Chondrocyte (in vitro differentiated cells): ENCODE measurements around the gene GNB2. TPM values are rescaled to one million over a fixed set of nuclear protein-coding genes. Genes with fewer than 3 reads are reported as not detected.

ENCODE experiments used
- DNase-seq: peaks from one replicate; pipeline ENCODE4 v3.0.0; 2021; ENCODE audit warnings: mixed read lengths, low spot score
- H3K27ac Mint-ChIP-seq: one replicate; pipeline ENCODE4 v1.8.0; 2021; ENCODE audit warnings: mild to moderate bottlenecking, moderate library complexity, mixed read lengths; ENCODE audit not compliant: unreplicated experiment
- H3K27me3 Mint-ChIP-seq: 2 replicates; pipeline ENCODE4 v1.8.0; 2021; ENCODE audit warnings: low read depth, mixed read lengths
- H3K36me3 Mint-ChIP-seq: 2 replicates; pipeline ENCODE4 v1.8.0; 2021; ENCODE audit warnings: low read depth, mixed read lengths
- H3K4me1 Mint-ChIP-seq: 2 replicates; pipeline ENCODE4 v1.8.0; 2021; ENCODE audit warnings: low read depth, mild to moderate bottlenecking, mixed read lengths
- H3K4me3 Mint-ChIP-seq: one replicate; pipeline ENCODE4 v1.8.0; 2021; ENCODE audit warnings: mild to moderate bottlenecking, moderate library complexity, mixed read lengths; ENCODE audit not compliant: unreplicated experiment
- H3K9me3 Mint-ChIP-seq: 2 replicates; pipeline ENCODE4 v1.8.0; 2021; ENCODE audit warnings: low read depth, mixed read lengths
- total RNA-seq: library from RNA; stranded (reverse); gene quantifications from 3 replicates; pipeline ENCODE4 v1.2.1, GENCODE V29; 2021
- TF ChIP-seq, protein P1 (sequence below): fragments of 200-600 bp; sonication (generic); IDR thresholded peaks from 2 replicates; pipeline ENCODE4 v1.5.0; 2021; ENCODE audit warnings: antibody characterized with exemption, mild to moderate bottlenecking, moderate library complexity

GNB2 gene
- total RNA-seq, 1 donor from 2014 or later, result 202 TPM

DNA sequence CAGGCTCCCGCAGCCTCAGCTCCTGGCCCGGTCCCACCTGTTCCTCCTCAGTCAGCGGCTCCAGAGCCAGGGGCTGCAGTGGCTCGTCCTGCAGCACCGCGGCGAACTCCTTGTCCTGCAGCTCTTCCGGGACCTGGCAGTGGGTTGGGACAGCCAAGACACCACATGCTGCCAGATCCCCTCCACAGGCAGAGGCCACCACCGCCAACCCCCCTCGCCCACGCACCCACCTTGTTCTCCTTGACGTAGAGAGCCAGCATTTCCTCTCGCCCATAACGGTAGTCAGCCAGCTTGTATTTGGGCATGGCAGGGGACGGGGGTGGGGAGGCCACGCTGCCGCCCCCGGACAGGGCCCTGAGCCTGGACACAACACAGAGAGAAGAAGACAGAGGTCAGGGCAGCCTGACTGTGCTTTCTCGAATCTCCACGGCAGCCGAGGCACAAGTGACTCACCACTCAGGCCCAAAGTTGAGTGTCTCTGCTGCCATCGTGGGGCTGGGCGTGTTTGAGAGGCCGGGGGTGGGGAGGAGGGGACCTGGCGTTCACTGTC lies 14.3 kb downstream of the GNB2 start:
- no peaks in the 10 kb centered on the region for H3K9me3 Mint-ChIP-seq
- peaks cover 8% of the 10 kb centered on the region for H3K36me3 Mint-ChIP-seq
- H3K4me3 Mint-ChIP-seq, result no peak overlapping the region
- H3K4me1 Mint-ChIP-seq, result peaks cover 14% of the 10 kb centered on the region
- no peaks in the 10 kb centered on the region for H3K27me3 Mint-ChIP-seq
- TF ChIP-seq, protein P1, sequence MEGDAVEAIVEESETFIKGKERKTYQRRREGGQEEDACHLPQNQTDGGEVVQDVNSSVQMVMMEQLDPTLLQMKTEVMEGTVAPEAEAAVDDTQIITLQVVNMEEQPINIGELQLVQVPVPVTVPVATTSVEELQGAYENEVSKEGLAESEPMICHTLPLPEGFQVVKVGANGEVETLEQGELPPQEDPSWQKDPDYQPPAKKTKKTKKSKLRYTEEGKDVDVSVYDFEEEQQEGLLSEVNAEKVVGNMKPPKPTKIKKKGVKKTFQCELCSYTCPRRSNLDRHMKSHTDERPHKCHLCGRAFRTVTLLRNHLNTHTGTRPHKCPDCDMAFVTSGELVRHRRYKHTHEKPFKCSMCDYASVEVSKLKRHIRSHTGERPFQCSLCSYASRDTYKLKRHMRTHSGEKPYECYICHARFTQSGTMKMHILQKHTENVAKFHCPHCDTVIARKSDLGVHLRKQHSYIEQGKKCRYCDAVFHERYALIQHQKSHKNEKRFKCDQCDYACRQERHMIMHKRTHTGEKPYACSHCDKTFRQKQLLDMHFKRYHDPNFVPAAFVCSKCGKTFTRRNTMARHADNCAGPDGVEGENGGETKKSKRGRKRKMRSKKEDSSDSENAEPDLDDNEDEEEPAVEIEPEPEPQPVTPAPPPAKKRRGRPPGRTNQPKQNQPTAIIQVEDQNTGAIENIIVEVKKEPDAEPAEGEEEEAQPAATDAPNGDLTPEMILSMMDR, result no peak
- no peak overlapping the region for H3K27ac Mint-ChIP-seq
- DNase-seq, result no peak

DNA sequence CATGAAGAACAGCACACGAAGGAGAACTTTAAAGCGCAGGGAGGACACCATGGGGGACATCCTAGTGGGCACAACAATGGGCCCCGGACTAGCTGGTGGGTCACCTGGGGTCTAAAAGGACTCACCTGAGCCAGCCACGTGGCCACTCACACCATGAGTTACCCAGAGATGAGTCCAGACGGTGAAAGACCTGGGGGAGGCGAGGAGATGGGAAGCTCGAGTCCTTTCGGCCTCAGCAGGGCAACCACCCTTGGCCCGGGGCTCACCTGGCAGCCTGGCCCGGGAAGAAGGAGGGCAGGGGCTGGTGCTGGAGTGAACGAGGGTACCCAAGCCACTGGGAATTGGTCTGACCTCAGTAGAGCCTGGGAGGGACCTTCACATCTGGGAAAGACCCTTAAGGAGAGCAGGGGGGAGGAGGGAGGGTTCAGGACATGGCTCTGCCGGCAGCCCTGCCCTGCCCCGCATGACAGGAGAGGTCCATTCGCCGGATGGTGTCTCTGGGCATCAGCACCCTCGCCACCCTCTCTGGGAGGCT lies 14.9 kb downstream of the GNB2 start:
- H3K27ac Mint-ChIP-seq, result peak overlapping the region; percentile 8
- H3K4me3 Mint-ChIP-seq, result no peak overlapping the region
- H3K27me3 Mint-ChIP-seq, result no peaks in the 10 kb centered on the region
- no peaks in the 10 kb centered on the region for H3K9me3 Mint-ChIP-seq
- H3K4me1 Mint-ChIP-seq, result peaks cover 19% of the 10 kb centered on the region
- TF ChIP-seq, protein P1, result no peak
- peaks cover 6% of the 10 kb centered on the region for H3K36me3 Mint-ChIP-seq
- no peak for DNase-seq

DNA sequence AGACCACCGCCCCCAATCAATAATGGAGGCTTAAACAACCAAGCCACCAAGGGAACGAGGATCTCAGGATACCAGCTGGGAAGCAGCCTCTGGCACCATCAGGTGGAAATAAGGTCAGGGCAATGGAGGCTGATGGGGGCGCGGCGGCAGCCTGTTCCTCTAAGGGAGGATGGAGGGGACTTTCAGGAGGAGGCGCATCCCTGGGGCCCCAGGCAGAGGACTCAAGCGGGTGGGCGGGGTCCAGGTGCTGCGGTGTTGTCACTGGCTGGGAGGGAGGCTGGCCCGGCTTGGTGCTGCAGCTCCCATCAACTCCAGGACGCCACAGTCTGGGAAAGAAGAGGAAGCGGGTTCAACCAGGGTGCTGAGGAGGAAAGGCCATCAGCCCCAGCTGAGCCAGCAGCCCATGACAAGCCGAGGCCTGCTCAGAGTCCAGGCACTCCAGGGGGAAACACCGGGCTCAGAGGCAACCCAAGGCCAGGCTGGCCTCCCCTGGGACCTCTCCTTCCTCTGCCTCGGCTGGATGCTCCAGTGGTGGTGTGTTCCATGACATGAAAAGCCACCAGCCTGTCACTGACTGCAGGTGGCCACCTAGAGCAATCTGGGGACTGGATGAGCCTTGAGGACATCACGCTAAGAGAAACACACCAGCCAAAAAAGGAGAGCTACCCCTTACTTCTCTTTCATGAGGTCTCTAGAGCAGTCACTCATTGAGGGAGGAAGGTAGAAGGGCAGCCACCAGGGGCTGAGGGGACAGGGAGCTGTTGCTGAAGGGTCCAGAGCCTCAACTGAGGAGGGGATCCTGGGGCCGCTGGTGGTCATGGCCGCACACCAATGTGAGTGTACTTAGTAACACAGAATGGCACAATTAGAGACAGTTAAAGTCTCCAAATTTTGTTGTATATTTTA lies 15.9 kb downstream of the GNB2 start:
- Mint-ChIP-seq H3K27ac (no peak overlapping the region), H3K9me3 (no peaks in the 10 kb centered on the region), H3K4me3 (no peak overlapping the region), H3K36me3 (peaks cover 6% of the 10 kb centered on the region), H3K4me1 (peaks cover 19% of the 10 kb centered on the region), H3K27me3 (no peaks in the 10 kb centered on the region)
- TF ChIP-seq, protein P1, result no peak
- no peak for DNase-seq

DNA sequence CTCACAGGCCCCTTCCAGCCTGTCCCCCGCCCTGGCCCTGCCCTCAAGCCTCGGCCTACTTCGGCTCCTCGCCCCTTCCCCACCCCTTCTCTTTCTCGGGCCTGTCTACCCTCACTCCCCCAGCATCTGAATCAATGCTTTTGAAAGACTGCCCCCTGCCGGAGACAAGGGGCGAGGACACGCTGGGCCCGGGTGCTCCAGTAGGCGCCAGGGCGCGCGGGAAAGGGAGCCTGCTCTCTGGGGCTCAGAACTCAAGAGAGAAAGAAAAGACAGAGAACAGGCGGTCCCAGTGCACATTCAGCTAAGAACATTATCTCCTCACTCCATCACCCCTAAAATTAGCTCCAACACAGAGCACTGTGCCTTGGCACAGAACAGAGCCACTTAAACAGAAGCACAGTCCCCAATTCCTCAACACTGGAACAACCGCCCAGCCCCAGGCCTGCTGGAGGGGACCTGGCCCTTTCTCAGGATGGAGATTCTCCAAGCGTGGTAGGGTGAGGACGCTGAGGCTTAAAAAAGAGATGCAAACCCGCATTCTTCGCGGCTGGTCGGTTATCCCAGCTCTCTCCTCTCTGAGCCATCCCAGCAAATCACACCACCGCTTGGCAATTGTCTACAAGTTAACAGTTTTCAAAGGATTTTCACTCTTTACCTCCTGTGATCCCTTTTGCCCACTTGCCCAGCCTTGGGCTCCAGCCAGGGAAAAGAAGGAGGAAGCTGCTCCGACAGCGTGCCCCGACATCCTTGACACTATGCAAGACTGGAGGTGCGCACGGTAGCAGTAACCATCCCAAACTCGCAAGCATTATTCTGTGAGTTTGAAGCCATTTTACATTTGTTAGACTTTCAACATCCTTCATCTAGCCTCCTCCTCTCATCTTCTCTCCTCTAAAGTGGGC lies 18.4 kb downstream of the GNB2 start:
- no peaks in the 10 kb centered on the region for H3K9me3 Mint-ChIP-seq
- TF ChIP-seq, protein P1, result peak; percentile 92
- DNase-seq, result no peak
- H3K4me3 Mint-ChIP-seq, result peak overlapping the region; percentile 93
- no peaks in the 10 kb centered on the region for H3K27me3 Mint-ChIP-seq
- peaks cover 2% of the 10 kb centered on the region for H3K36me3 Mint-ChIP-seq
- peaks cover 19% of the 10 kb centered on the region for H3K4me1 Mint-ChIP-seq
- peak overlapping the region; percentile 49 for H3K27ac Mint-ChIP-seq

DNA sequence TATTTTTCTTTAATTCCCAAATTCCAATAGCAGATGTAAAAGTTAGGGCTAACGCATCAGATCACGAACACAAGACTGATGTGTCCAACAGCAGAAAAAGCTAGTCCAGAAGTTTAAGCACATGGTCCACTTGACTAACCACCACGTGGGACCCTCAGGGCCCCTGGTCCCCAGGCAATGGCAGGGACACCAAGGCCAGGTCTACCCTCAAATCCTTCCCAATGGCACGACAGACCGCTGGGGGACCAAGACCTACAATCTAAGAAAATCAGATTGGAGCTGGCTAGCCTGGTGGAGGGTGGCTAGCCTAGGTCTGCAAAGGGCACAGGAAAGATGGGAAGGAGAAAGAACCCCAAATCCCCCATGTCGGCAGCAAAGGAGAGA lies 19.0 kb downstream of the GNB2 start:
- Mint-ChIP-seq H3K4me1 (peaks cover 19% of the 10 kb centered on the region), H3K36me3 (peaks cover 2% of the 10 kb centered on the region), H3K27ac (peak overlapping the region; percentile 14), H3K4me3 (peak overlapping the region; percentile 93), H3K9me3 (no peaks in the 10 kb centered on the region), H3K27me3 (no peaks in the 10 kb centered on the region)
- no peak for DNase-seq
- TF ChIP-seq, protein P1, result no peak
